NCI-H146 treated with DMSO at 0.1 percent for 48 hours (cell line): ENCODE results near the gene CHN1.

Source experiments
- DNase-seq: peaks from one replicate; lab custom pipeline; 2025; ENCODE audit not compliant: unreplicated experiment; lab: John Stamatoyannopoulos, UW

CHN1 gene

DNA sequence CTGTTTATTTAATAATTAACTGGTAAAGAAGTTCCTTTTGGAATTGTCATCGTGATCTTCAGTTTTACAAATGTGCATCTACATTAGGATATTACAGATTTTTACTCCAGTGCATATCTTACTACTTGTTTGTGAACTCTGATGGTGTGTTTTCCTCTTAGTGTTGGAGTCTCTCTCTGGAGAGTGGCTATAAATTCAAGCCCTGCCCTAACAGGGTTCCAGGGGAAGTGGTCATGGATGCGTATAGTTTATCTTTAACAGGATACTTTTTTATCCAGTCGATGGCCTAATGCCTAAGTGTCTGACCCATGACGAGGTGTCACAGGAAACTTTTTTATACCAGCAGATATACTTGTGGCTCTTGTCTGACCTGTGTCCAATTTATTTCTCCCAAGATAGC, 75.4 kb downstream of the CHN1 start:
- DNase-seq = no peak

DNA sequence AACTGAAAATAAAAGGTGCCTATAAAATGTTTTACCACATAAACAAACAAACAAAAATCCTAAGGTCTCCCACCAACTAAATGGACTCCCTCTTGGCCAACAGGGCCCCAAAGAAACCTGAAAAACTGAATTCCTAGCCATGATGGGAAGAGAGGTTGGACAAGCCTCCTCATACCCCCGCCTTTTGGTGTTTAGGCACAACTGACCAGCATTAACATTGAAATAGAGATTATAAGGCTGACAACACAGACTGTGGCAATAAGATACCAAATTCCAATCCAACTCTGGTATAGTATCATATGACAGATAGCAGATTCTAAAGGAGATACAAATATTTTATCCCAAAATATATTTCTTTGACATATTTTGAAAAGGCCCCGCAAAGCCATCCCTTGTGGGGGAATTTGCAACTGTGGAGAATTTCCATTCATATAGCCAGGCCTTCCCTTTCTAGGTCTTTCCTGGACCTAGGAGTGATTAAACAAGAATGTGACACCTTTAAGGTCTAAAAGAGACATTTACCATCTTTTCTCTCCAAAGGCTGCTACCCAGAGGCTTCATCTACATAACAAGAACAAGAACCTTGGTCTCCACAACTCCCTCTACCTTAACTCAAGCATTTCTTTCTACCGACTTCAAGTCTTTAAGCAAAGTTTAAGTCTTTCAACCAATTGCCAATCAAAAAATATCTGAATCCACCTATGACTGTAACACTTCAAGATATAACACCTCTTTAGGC, 80.0 kb downstream of the CHN1 start:
- DNase-seq = no peak

DNA sequence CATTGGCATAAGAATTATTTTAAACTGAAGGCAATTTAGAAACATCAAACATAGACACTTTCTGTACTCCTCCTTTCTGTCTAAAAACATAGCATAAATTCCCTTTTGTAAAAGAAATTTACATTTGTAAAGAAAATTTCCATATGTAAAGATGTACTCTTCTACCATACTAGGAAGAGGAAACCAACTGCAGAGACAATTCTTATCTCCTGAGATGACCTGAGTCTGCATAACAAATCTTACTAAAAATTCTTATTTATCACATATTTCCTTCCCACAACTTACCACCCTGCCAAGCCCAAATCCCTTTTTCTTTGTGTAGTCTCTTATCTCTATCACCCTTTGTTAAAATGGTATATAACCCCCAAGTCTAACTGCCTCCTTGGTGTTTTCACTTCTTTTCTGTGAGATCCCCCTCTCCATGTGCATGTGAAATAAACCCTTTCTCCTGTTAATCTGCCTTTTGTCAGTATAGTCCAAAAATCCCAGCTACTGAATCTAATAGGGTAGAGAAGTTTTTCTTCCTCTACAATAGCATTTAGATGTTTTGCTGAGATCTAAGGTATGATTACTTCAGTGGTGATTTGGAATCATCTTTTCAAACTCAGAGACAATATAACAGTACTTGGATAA, 81.0 kb downstream of the CHN1 start:
- no peak for DNase-seq

DNA sequence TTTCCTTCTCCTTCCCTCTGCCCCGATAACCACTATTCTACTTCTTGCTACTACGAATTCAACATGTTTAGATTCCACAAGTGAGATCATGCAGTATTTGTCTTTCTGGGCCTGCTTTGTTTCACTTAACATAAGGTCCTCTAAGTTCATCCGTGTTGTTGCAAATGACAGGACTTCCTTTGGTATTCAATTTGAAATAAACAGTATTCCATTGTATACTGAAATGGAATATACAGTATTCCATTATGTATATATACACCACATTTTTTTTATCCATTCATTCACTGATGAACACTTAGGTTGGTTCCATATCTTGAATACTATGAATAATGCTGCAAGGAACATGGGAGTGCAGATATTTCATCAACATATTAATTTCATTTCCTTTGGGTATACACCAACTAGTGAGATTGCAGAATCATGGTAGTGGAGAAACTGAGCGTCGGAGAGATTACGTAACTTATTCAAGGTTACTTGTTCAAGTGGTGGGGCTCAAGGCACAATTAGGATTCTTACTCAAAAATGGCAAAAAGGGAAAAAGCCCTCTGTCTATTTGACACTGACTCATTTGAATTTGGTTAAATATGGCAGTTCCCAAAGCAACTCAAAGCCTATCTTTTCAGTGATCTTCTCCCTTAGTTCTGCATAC, 85.1 kb downstream of the CHN1 start:
- no peak for DNase-seq

DNA sequence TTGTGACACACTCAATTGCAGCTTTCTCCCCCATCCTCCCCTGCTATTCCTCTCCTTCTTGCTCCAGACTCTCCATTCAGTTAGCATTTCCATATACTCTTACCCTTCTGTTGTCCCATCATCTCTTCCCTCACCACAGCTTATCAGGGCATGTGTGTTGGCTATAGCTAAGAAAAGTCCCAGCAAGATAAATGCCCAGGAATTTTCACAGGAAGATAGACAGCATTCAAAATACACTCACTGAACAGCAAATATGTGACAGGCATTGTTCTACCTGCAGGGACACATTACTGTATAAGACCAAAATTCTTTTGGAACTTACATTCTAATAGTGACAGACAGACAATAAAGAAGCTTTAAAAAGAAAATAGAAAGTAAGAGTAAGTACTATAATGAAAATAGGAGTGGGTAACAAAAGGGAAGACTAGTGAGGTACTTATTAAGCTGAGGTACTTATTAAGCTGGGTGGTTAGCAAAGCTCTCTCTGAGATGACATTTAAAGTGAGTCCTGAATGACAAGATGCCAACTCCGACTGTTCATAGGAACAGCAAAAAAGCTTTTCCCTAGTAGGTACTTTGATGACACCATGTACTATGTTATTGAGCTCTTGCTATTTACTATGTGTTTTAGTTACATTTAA, 86.2 kb downstream of the CHN1 start:
- DNase-seq = no peak

DNA sequence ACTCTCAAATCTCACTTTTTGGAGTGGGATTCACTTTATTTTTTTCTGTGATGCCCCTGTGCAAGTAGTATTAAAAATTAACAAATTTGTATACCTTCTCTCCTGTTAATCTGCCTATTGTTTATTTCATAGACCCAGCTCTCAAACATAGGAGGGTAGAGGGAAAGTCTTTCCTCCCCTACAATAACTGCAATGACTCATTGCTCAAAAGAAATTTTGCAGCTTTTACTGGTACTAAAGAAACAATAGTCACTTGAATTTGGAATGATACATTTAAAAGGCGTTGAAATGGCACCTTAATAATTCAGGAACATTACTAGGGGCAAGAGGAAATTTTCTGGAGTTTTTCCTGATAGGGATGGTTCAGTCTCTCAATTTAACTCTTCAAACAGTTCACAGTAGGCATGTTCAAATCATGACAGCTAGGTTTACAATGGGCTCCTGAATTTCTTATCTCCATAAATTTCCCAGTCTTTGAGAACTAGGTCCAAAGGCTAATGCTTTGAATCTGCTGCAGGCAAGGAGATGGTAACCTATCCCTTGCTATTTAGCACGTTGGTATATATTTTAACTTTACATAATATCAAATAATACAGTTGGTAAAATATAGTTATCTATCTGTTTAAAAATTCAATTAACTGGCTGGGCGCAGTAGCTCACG, 88.8 kb downstream of the CHN1 start:
- DNase-seq = no peak

DNA sequence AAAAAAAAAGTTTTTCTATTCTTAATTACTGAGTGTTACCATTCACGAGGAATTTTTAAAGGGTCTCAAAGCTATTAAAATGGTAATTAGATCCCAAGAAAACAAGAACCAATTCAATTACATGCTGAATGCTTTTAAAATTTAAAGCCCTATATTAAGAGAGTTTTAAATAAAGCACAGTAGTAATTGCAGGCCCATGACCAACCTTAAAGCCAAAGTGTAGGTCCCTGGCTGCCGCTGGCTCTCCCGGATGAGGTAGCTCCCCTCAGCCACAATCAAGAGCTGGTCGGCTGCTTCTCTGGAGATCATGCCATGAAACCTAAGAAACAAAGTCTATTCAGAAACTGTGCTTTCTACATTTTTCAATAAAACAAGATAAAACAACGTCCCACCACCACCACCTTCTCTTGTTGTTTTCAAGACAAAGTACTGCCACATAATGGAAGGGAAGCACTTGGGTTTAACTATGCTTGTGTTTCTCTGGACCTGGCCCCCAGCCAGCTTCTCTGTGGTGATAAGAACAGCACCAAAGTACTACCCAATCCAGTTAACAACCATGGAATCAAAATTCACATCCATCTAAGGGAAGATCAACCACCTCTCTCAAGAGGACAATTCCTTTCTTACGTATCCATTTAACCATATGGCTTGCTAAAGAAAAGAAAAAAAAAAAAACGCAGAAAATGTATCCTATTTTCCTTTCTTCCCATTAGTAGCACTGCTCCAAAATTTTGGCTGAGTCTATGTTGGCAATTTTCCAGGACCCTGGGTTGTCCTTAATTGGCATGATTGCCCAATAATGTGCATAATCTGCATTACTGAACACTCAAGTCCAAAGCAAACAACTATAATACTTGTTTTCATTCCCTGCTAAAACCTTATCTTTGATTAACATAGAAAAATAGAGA, 90.1 kb downstream of the CHN1 start:
- DNase-seq = no peak

DNA sequence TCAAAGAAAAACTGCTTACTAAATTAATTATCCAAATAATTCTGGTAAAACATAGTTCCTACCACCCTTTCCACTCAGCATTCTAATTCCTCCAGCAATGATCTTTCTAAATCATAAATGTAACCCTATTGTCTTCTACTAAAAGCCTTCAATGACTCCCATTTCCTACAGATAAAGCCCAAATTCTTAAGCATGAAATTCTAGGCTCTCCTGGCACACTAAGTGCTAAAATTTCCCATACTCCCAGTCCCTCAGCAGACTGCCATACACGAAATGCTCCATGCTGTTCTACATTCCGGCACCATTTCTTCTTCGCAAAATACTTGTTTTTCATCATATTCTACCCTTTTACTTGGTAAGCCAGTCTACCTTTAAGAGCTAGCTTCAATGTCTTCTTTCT, 96.9 kb downstream of the CHN1 start:
- DNase-seq = no peak

DNA sequence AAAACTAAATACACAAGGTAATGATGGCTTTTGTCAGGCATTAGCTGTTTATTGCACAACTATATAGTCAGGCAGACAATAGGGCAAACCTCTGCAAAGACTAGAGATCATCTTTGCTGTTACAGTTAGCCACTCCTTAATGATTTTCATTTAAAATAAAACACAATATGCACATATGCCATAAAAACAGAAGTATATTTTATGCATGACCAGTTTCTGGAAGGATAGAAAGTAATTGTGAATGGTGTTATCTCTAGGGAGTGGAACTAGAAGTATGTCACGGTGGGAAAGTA, 102.0 kb downstream of the CHN1 start:
- no peak for DNase-seq

DNA sequence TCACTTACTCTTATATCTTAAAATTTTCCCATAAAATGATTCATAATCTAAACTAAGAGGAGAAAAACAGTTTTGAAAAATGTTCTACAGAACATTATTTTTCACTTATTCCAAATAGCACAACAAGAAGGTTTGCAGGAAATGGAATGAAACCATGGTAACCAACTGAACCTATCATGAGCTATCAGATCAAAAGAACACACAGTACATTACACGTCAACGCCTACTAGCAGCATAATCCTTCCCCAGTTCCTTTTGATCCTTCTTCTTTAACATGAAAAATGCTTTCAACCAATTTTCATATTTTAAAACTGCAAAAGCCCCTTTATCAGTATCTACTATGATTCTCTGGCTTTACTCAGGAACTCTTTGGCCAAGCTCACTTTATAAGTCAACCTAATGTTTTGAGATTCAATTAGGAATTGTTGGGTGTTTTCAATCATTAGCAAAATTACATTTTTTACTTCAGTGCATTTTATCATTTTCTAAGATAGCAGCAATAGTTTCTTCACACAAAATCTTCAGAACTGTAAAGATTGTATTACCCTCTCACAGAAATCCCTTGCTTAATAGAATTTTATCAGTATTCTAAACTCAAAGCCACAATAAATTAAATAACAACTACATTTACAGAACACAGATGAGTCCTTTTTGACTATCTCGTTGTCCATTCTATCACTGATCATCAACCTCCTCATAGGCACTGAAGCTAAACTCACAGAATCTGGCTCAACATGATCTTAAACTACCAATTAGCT, 102.5 kb downstream of the CHN1 start:
- DNase-seq = no peak

DNA sequence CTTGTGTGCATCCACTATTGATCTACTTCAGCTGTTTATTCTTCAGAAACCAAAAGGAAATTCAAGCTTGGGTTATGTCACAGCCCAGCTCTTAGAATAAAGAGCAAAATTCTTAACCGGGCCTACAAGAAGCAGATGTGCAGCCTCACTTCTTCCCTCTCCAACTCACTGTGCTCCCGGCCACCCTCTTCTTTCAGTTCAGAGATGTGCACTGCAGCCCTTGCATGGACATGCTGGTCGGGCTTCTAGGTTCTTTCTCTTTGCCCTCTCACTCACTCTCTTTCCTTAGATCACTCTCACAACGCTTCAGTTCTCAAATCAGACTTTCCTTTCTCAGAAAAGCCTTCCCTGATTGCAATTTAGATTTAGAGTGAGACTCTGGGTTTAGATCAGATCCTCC, 104.1 kb downstream of the CHN1 start:
- DNase-seq = no peak

DNA sequence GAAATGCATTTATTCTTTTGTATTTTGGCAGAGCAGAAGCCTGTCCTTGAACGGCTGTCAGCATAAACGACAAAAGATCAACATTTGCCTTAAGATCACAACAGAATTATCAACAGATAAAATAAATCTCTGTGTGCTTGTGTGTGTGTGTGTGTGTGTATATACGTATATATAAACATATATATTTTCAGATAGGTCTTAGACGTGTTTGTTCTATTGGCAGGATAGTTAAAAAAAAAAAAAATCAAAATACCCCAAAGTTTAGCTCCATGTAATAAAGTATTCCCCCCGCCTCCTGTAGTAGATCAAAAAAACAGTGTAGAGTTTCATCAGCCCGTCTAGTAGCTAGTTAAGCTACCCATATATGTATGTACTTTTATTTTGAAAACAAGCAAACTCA, 107.9 kb downstream of the CHN1 start:
- DNase-seq = no peak

DNA sequence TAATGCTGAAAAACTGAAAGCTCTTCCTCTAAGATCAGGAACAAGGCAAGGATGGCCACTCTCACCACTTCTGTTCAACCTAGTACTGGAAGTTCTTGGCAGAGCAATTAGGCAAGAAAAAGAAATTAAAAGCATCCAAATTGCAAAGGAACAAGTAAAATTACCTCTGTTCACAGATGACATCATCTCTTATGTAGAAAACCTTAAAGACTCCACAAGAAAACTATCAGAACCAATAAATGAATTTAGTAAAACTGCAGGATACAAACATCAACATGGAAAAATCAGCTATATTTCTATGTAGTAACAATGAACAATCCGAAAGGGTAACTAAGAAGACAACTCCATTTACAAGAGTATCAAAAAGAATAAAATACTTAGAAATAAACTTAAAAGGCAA, 112.2 kb downstream of the CHN1 start:
- no peak for DNase-seq

DNA sequence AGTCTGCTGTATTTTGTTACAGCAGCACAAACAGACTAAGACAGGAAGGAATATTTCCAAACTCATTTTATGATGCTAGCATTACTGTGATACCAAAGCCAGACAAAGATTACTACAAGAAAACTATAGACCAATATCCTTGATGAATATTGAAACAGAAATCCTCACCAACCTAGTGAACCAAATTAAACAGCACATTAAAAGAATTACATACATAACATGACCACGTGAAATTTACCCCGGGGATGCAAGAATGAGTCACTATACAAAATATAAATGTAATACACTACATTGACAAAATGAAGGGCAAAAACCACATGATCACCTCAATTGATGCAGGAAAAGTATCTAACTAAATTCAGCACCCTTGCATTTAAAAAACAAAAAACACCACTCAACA, 112.6 kb downstream of the CHN1 start:
- no peak for DNase-seq

DNA sequence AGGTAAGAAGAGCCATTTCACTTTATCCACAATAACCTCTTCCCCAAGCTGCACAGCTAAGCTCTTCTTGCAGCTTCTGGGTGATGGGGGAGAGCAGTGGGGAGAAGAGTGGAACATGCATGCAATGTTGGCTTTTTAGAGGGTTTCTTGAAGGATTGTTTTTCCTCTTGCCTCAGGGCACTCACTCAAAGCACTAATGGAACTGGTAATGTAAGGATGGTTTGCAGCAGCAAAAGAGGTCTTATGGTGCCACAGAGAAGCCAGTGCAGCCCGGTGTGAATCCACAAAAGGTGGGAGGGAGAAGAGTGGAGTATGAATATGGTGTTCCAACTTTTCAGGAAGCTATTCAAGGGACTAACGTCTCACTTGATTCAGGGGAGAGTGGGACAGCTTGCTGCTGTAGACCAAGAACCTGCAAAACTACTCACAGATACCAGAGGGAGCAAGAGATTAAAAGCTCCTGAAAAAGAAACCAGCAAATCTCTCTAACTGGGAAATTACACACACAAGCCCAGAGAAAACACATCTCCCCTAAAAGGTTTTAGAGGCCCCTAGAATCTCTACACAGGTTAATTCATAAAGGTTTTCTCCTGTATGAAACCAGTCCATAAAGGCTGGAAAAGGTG, 116.4 kb downstream of the CHN1 start:
- no peak for DNase-seq

DNA sequence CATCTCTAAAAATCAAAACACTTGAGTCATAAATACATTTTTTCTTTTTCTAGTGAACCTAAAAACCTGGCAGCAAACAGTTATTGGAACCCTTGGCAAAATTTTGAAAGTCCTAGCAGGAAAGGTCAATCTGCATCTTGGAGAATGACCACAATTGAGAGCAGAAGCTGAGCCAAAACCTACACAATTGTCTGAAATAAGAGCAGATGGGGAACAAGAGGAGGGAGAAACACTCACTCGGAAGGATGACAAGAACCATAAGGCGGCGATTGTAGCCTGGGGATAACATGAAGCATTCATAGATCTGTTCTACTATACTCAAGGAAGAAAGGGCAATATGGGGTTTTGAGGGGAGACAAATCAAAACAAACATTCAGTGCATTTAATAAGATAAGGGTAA, 117.0 kb downstream of the CHN1 start:
- DNase-seq = no peak

DNA sequence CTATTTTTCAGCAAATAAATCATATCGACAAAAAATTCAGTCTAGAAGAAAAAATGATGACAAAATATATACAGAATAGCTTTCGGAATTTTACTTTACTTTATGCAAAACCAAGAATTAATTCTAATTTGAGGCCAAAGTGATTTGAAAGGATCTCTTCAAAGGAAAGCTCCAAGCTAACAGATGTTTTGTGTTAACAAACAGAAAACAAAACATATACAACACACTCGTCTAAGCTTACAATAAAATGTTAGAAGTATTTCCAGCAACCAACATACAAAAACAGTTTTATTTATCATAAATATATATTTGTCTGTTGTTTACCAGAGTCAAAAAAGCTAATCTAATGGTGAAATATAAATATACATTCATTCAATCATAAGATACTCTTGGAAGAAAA, 122.8 kb downstream of the CHN1 start:
- no peak for DNase-seq

DNA sequence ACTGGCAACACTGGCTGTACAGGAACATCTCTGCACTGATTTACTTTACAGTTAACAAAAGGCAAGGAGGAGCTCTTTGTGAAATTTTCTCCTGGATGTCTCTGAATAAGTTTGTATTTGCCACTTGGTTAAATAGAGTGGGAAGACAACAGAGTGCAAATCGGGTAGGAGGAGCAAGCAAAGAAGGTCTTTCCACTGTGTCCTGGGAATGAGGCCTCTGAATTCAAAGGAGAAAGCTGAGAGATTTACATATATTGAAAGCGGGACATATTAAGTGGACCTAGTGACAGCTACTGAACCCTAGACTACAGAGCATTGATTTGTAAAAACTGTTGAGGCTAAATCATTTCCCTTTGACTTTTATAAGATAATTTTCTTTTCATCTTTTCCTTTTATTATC, 123.5 kb downstream of the CHN1 start:
- no peak for DNase-seq

DNA sequence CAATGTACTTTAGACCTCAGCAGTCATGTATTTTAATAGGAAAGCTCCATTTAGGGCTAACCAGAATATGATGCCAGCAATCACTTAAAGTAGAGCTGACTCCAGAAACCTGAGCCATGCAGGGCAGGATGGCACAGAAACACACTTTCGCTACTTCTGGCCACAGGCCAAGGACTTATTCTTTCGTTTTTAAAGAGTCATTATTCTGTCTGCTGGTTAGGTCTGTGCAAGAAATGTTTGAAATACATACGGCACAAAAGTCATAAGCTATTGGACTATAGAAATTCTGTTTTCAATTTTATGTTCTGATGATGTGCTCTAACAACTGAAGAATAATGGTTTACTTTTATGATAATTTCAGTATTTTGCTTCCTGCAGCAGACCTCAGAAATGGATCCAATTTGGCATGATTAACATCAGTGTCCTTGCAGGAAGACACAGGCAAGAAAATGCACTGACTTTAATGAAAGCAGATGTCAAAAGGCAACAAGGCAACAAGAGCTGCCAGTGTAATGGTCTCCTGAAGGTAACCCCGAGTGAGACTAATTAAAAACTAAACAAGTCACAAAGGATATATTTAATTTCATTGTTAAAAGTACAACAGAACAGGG, 126.5 kb downstream of the CHN1 start:
- no peak for DNase-seq
